ENCODE data around the gene LCAT.
"Not testable (repeated sequence)": the region's sequence is repeated elsewhere in the genome, so short reads cannot be mapped to it uniquely, and the experiment has no call there.

LCAT gene

DNA sequence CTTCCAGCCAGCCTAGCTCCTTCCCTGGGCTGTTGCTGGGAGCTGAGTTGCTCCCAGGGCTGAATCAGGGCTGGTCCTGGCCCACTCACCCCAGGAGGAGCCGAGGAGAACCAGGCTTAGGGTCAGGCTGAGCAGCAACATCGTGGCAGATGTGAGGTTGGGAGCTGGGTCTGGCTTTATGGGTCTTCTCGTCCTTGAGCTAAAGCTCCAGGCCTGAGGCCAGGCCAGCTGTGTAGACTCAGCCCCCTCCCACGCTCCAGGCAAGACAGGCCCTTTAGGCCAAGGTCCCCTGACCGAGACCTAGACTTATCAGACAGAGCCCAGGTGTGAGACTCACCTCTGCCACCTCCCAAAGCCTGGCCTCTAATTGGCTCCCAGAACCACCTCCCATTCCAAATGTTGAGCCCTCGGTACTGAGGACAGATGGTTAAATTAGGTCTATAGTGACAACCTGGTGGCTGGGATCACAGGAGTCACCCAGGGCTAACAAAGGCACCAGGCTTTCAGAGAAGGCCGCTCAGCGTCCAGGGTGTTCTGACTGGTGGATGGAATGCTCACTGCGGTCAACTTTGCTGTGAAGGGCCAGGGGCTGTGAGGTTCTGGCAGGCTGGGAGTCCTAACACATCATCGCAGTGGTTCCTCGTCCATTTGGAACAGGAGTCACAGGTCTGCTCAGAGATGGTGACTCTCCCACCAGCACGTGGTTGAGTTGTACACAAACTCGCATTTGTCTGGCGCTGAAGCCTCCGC lies 12.0 kb downstream of the LCAT start, which contains the start of gene CTRL:
CTRL (minus strand) TSS at position 151 of the 750 bp plus-strand sequence; CDS start at position 141, 10 bp downstream.
- DNase-seq: no peak

DNA sequence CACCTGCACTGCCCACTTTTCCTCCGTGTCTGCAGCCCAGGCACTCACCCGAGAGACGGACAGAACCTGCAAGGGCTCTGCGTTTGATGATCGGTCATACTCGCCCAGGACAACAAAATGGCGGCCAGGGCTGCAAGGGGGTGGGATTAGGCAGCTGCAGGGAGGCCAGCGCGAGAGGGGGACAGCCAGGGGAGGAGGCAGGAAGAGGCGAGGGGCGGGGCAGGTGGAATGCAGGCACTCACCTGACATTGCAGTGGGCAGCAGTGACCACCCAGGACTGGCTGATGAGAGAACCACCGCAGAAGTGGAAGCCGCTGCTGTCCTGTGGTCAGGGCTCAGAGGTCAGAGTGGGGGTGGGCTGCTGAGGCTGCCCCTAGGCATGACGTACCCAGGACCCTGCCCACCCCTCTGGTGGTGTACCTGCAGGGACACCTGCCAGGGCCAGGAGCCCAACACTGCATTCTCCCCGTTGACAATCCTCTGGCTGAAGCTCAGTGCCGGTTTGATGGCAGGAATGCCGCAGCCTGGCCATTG lies 13.2 kb downstream of the LCAT start:
- no peak for DNase-seq

DNA sequence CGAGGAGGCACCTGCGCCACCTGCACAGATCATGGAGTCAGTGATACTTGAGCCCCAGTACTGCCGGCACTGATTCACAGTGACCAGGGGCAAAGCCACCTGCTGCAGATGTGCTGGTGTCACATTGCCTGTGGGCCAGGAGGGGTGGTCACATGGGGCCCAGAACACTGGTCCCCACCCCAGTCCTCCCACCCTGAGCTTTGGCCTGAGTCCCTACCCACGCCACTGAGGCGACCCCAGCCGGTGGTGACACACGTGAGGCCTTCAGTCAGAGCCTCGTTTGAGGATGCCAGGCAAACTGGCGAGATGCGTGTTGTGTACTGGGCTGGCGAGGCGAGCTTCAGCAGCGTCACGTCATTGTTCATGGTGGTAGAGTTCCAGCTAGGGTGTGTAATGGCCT lies 13.7 kb downstream of the LCAT start:
- no peak for DNase-seq

DNA sequence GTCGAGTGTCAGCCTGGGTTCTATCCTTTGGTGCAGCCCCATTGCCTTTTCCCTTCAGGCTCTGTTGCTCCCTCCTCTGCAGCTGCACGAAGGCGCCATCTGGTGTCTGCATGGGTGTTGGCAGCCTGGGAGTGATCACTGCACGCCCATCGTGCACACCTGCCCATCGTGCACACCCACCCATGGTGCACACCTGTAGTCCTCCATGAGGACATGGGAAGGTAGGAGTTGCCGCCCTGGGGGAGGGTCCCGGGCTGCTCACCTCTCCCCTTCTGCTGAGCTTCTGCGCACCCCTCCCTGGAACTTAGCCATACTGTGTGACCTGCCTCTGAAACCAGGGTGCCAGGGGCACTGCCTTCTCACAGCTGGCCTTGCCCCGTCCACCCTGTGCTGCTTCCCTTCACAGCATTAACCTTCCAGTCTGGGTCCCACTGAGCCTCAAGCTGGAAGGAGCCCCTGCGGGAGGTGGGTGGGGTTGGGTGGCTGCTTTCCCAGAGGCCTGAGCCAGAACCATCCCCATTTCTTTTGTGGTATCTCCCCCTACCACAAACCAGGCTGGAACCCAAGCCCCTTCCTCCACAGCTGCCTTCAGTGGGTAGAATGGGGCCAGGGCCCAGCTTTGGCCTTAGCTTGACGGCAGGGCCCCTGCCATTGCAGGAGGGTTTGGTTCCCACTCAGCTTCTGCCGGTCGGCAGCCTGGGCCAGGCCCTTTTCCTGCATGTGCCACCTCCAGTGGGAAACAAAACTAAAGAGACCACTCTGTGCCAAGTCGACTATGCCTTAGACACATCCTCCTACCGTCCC lies 15.2 kb downstream of the LCAT start:
- DNase-seq: peak; percentile 81

DNA sequence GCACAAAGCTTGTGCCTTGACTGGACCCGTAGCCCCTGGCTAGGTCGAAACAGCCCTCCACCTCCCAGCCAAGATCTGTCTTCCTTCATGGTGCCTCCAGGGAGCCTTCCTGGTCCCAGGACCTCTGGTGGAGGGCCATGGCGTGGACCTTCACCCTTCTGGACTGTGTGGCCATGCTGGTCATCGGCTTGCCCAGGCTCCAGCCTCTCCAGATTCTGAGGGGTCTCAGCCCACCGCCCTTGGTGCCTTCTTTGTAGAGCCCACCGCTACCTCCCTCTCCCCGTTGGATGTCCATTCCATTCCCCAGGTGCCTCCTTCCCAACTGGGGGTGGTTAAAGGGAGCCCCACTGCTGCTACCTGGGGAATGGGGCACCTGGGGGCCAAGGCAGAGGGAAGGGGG lies 15.8 kb downstream of the LCAT start:
- no peak for DNase-seq

DNA sequence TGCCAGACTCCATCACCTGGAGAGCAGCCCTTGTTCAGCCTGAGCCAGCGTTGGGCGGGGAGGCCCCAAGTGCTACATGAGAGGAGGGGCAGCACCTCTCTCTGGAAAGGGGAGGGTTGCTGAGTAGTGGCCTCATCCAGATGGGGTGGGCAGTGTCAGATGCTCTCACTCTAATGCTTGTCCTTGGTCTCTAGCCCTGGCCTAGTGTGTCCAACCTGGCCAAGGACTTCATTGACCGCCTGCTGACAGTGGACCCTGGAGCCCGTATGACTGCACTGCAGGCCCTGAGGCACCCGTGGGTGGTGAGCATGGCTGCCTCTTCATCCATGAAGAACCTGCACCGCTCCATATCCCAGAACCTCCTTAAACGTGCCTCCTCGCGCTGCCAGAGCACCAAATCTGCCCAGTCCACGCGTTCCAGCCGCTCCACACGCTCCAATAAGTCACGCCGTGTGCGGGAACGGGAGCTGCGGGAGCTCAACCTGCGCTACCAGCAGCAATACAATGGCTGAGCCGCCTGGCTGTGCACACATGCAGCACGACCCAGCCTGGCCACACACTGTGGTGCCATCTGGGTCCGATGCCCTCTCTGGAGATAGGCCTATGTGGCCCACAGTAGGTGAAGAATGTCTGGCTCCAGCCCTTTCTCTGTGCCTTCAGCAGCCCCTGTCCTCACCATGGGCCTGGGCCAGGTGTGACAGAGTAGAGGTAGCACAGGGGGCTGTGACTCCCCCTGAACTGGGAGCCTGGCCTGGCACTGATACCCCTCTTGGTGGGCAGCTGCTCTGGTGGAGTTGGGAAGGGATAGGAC lies 16.6 kb downstream of the LCAT start:
- no peak for DNase-seq

DNA sequence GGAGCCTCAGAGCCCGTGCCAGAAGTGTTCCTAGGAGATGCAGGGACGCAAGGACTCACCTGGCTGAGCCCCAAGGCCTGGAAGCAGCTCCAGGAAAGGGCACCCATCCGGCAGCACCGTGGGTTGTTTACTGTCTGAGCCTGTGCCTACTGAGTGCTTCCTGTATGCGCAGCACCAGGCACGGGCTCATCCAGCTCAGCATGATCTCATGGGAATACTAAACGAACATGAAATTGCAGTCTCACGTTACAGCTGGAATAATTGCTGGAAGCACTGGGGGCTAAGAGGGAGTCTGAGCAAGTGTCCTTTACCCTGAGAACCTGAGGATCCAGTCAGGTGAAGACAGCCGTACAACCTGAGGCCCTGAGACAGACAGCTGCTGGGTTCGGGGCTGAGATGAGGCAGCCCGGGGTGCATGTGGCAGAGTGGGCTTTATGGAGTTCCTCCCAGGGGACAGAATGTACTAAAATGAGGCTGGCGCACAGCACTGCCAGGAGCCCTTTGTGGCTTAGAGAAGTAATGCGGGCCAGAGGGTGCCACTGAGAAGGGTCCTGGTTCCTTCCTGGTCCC lies 17.7 kb downstream of the LCAT start:
- DNase-seq: no peak

DNA sequence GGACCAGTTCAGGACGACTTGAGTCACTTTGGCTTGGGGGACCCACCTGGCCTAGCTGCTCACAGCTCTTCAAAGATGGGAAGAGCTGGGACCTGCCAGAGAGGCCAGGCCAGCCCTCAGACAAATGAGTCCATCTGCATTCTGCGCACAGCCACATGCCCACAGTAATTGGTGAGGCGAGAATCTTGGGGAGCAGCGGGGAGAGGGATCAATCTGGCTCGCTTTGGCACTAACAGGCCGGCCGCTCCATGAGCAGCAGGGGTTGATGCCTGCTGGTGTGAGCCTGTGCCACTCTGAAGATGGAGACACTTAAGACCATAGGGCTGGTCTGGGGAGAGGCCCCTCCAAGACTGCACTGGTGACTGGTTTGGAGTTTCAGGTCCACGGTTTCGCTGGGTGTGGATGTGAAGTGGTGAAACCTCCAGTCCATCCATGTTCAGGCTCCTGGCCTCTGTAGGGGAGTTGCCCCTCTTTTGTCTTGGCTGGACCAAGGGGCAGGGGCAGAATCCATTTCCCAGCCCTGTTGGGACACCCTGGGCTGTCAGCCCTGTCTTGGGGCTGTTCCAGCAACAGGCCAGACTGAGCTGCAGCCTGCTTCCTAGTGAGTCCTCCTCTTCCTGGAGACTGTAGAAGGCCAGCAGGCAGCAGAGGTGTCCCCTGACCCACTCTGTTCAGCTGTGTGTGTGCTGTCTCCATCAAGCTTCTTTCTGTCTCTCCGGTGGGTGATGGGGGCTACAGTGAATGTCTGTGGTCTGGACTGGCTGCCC lies 19.6 kb downstream of the LCAT start:
- no peak for DNase-seq

DNA sequence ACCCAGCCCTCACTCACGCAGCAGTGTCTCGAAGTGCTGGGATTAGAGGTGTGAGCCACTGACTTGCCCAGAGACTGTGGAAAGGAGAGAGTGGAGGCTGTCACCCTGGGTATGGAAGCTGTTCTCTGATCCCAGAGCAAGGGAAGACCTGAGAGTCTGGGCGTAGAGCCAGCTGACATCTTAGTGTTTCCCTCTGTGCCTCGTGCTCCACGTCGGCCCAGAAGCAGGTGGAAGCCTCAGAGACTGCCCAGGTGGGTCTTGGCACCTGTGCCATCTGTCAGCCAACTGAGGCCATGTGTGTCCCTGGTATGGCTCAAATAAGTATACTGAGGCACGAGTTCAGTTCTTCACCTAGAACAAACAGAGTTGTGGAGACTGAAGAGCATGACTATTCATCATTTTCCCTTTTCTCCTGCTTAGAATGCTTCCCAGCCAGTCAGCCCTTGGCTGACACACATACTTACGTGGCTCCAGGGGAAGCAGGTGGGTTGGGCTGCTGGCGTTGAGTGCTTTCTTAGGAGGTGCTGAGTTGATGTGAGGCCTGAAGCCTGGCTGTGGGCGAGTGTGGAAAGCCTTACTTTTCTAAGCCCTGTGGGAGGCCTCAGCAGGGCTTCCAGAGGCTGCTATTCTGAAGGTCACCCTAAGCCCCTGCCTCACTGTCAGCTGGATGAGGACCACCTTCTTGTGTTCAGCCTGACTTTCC lies 20.4 kb downstream of the LCAT start:
- DNase-seq: no peak

DNA sequence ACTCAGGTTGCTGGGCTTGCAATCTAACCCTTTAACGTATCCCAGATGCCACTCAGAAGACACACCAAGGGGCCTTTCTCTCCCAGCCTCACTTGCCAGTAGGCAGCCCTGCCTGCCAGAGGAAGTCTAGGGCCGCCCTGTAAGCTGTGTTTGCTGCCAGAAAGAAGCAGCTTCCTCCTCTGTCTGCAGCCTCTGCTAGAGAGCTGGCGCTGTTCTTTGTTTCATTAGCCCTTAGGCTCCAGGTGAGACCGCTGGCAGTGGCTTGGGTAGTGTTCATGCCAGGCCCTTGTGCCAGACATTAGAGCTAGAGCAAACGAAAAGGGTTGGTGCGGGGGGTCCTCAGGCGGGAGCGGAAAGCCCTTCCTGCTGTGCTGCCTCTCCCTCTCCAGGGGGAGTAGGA lies 21.2 kb downstream of the LCAT start:
- no peak for DNase-seq

DNA sequence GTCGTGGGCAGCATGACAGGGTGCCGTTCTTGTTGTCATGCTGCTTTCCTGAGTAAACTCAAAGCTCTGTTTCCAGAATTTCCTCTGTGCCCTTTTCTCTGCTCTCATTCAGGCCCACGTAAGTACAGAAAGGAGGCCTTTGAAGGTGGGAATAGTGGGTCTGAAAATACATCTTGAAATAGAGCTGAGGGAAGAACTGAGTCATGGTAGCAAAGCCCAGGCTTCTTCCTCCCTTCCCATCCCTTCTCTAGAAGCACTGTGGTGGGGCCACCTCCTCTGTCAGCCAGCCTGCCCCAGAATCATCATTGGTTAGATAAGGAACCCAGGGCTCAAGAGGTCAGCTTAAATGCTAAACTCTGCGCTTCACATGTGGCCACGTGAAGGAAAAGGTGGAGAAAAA lies 21.7 kb downstream of the LCAT start:
- DNase-seq: no peak

DNA sequence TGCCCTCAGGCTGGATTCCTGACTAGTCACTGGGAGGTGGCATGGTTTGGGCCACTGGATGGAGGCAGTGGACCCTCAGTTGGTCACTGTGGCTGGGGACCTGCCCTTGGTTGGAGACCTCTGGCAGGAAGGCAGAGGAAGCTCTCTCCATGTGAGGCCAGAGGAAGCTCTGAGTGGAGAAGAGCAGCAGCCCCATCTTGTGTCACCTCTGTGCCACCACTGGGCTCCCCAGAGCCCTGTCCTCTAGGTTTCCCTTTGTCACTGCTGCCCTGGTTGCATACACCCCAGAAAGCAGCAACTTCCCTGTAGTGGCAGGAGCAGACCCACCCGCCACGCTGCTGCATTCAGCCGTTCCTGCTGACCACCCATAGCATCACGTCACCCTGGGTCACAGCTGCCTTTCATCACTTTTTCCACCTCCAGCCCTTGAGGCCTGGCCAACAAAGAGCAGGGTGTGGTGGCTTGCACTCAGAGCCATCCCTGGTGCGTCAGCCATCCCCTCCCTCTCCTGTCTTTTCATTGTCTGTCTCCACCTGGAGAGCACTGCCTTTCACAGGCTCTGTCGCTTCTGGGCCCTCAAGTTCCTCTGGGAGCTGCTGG lies 24.2 kb downstream of the LCAT start:
- no peak for DNase-seq

DNA sequence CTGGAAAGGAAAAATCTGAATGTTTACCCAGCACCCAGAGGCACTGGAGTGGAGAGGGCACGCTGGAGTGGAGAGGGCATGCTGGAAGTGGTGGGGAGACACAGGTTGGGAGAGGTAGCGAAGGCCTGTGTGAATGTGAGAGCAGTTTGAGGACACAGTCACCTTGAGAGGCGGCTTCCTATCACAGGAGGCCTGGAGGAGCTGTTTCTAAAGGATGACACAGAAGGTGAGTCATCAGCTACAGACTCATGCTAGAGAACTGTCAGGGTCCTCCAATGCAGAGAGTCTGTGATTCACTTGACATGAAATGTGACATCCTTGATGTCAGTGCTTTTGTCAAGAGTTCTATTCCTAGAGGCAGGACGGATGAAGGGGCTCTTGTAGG lies 26.1 kb downstream of the LCAT start:
- no peak for DNase-seq

DNA sequence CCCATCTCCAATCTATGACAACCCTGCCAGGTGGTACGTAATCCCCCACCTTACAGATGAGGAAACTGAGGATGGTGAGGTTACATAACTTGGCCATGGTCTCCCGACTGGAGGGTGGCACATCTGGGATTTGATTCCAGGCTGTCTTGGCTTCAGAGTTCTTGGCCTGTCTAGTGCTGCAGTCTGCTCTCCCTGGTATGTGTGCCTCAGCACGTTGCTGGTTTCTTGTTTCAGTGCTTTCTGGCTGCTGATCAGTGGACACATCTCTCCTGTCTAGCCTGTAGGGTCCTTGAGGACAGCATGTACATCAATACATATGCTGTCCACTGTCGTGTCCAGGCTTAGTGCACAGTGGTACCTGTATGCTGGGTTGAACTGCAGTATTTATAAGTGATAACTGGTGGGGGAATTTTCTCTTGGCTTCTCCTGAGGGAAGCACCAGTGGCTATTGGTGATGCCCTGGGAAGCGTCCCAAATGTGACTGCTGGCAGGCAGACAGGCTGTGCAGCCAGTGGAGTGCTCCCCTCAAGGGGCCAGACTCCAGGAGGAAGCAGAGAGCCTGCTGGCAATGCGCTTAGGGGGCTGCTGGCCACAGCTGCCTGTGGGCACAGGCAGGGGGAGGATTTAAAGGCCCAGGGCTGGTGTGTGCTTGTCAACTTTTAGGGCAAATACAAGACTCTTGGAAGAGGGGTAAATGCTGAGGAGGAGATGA lies 26.6 kb downstream of the LCAT start:
- DNase-seq: no peak

DNA sequence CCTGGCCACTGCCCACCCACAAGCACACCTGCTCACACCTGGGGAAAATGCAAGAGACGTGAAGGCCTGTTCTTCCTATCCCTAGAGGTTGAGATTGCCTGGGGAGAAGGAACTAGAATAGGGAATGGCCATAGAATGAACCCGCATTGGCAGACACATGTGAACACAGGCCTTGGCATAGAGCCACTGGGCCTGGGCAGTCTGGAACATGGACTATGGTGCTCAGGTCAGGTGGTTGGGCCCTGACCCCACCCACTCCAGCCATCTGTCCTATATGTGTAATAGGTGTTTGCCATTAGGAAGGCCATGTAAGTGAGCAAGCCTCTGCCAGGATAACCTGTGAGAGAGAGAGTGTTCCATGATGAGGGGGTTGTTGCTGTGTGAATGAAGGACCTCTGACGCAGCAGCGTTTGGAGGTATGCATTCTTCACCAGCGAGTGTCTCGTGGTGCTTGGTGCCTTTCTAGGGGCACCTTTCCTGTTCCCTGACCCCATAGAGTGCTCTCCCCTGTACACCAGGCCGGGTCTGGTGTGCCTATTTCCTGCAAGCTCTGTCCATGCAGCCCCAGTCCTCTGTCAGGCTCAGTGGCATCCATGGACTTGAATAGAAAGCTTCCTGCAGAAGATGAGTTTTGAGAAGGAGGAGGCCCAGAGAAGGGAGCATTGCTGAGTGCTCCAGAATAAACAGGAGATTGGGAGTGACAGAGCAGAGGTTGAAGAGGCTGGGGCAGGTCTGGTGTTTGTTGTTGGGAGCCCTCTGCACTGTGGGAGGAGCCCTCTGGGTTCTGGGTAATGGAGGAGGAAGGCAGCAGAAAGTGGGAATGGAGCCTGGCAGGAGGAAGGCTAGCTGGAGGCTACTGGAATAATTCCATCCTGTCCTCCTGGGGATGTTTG lies 27.8 kb downstream of the LCAT start:
- DNase-seq: no peak

DNA sequence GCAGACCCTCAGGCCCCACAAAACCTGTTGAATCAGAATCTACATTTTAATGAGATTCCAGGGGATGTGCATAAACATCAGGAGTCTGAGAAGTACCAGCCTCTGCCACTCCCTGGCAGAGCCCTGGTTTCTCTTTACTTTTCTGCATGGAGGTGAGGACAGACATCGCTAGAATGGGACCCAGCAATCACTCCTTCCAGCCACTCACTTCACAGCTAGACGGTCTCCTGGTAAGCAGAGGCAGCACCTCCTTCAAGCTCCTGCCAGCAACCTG lies 28.5 kb downstream of the LCAT start:
- DNase-seq: not testable (repeated sequence)

DNA sequence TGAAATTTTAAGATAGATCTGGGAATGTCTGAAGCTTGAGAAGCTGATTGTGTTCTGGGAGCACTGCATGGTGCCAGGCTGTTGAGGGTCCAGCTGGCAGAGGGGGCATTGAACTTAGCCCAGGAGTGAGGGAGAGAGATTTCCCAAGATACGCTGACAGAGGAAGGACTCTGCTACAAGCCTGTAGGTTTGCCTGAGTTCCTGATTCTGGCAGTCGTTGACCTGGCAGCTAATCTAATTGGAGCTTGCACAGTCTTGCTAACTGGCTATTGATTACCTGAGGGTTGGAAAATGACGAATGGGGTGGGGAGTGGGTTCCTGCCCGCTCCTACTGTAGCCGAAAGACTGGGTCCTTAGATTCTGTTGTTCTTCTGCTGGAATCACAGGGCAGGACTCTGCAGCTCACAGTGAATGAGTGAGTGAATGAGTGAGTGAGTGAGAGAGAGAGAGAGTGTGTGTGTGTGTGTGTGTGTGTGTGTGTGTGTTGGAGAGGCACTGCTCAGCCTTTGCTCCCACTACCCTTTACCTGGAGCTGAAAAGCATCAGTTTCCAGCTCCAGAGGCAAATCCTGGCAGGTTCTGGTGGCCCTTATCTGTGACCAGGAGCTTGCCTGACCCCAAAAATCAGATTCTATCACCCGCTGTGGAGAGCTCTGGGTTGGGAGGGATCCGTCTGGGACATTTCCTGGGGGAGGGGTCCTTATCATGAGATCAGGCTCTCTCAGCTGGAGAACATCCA lies 29.0 kb downstream of the LCAT start:
- DNase-seq: no peak

DNA sequence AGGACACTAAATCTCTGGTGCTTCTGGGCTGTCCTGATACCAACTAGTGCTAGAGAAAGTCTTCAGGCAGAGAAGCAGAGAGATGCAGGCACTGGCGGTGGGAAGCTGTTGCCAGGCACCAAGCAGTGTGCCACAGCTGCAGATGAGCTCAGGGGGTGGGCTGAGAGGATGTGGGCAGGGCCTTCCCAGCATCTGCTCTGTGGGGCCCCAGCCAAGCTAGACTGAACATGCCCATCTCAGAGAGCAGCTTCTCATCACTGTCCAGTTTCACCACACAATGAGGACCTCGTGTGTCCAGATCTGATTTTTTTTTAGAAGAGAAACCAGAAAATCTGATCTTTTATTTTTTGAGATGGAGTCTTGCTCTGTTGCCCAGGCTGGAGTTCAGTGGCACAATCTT lies 33.8 kb downstream of the LCAT start:
- no peak for DNase-seq

Data from CD4-positive, alpha-beta T cell treated with Interleukin-17A for 1 hour (primary cell).